OCI-LY7 (cell line): ENCODE data around the gene CIITA.
A peak's percentile ranks its signal among the peaks of the same experiment; 100 is the strongest.

Source experiments
- CTCF ChIP-seq: fragments of 200-600 bp; sonication (generic); conservative IDR thresholded peaks from 2 replicates; pipeline ENCODE4 v1.5.1; 2014; ENCODE audit warnings: mild to moderate bottlenecking, antibody characterized with exemption, low read length, moderate library complexity, mixed read lengths
- EZH2phosphoT487 ChIP-seq: fragments of 200-600 bp; sonication (generic); IDR thresholded peaks from 2 replicates; pipeline ENCODE4 v1.6.1; 2018; ENCODE audit warnings: low read depth, borderline replicate concordance, mild to moderate bottlenecking, mixed run types, antibody characterized with exemption, low read length, moderate library complexity, mixed read lengths

GRCh38 chr16:10868596-10869469, 8.2 kb upstream of the CIITA start:
- TF ChIP-seq CTCF, result peak; percentile 48; the same call in 1 of the 2 replicates
- TF ChIP-seq EZH2phosphoT487, result no peak
